Neuron (in vitro differentiated cells): ENCODE results near the gene SMARCA4.
A peak's percentile ranks its signal among the peaks of the same experiment; 100 is the strongest.
"Not testable (repeated sequence)": the region's sequence is repeated elsewhere in the genome, so short reads cannot be mapped to it uniquely, and the experiment has no call there.

ENCODE experiments used
- H2AFZ ChIP-seq: one replicate; pipeline ENCODE4 v1.6.1; 2013; ENCODE audit warnings: low read depth, mild to moderate bottlenecking, inconsistent platforms, low read length, moderate library complexity
- H3K27me3 ChIP-seq: one replicate; pipeline ENCODE4 v1.6.1; 2013; ENCODE audit warnings: low read length; ENCODE audit not compliant: insufficient read depth
- H3K36me3 ChIP-seq: one replicate; pipeline ENCODE4 v1.6.1; 2013; ENCODE audit warnings: low read length; ENCODE audit not compliant: insufficient read depth
- H3K4me1 ChIP-seq: one replicate; pipeline ENCODE4 v1.6.1; 2013; ENCODE audit warnings: low read length; ENCODE audit not compliant: insufficient read depth
- H3K4me3 ChIP-seq: 2 replicates; pipeline ENCODE4 v1.5.1; 2013; ENCODE audit warnings: mild to moderate bottlenecking, low read length, moderate library complexity
- H3K9me3 ChIP-seq: one replicate; pipeline ENCODE4 v1.6.1; 2013; ENCODE audit warnings: low read length

Gene SMARCA4

DNA sequence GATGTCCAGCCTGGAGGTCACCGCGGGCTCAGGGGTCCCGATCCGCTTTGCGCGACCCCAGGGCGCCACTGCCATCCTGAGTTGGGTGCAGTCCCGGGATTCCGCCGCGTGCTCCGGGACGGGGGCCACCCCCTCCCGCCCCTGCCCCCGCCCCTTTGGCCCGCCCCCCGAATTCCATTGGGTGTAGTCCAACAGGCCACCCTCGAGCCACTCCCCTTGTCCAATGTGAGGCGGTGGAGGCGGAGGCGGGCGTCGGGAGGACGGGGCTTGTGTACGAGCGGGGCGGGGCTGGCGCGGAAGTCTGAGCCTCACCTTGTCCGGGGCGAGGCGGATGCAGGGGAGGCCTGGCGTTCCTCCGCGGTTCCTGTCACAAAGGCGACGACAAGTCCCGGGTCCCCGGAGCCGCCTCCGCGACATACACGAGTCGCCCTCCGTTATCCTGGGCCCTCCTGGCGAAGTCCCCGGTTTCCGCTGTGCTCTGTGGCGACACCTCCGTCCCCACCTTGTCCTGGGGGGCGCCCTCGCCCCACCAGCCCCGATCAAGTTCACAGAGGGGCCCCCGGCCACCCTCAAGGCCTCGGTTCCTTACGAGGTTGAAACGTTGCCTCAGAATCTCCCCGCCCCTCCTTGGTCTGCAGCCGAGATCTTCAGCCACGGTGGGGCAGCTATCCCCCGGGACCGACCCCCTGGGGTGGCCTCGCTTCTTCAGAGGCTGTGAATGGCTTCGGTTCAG lies 129.6 kb downstream of the SMARCA4 start:
- H2AFZ ChIP-seq = no peak overlapping the region
- no peaks in the 10 kb centered on the region for H3K27me3 ChIP-seq
- H3K36me3 ChIP-seq = peaks cover 33% of the 10 kb centered on the region
- no peaks in the 10 kb centered on the region for H3K9me3 ChIP-seq
- peak overlapping the region; percentile 67 for H3K4me3 ChIP-seq
- peaks cover 24% of the 10 kb centered on the region for H3K4me1 ChIP-seq

DNA sequence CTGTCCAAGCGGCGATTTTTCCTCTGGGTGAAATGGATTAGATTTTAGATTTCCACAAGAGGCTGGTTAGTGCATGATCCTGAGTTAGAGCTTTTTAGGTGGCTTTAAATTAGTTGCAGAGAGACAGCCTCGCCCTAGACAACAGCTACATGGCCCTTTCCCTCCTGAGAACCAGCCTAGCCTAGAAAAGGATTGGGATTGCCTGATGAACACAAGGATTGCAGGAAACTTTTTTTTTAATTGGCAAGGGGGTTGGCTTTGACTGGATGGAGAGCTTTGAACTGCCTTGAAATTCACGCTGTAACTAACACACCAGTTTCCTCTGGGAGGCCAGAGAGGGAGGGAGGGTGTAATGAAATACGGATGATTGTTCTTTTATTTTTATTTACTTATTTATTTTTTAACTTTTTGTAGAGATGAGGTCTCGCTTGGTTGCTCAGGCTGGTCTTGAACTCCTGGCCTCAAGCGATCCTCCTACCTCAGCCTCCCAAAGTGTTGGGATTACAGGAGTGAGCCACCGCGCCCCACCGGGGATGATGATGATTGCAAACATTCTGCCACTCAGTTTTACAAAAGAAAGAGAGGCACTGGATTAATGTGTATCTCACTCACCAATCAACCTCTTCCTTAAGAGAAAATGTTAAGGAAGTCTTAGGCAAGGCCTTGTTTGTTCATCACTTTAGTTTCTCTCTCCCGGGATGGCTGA lies 130.3 kb downstream of the SMARCA4 start:
- Histone ChIP-seq H3K9me3 (peaks cover 3% of the 10 kb centered on the region), H3K4me1 (peaks cover 21% of the 10 kb centered on the region), H2AFZ (no peak overlapping the region), H3K4me3 (peak overlapping the region; percentile 67), H3K27me3 (no peaks in the 10 kb centered on the region), H3K36me3 (peaks cover 39% of the 10 kb centered on the region)

DNA sequence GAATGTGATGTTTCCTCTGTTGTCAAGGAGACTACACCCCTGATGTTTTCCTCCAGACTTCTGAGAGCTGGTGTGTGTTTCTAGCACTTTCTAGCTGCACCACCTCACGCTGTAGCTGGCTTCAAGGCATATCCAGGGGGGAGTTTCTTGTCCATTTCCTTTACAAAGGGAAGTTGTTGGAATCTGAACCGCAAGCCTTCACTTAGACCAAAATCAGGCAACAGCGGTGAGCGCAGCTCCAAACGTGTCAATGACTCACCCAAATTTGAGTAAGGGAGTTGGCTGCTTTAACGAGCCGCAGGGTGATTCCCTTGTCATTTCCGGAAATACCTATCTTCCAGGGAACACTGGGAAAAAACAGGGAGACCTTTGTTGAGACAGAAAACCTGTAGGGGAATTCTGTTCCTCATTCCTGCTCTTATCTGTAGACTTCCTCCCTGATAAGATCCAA lies 130.9 kb downstream of the SMARCA4 start:
- peaks cover 3% of the 10 kb centered on the region for H3K9me3 ChIP-seq
- no peaks in the 10 kb centered on the region for H3K27me3 ChIP-seq
- H3K36me3 ChIP-seq = peaks cover 45% of the 10 kb centered on the region
- H3K4me1 ChIP-seq = peaks cover 21% of the 10 kb centered on the region
- no peak overlapping the region for H2AFZ ChIP-seq
- H3K4me3 ChIP-seq = peak overlapping the region; percentile 67

DNA sequence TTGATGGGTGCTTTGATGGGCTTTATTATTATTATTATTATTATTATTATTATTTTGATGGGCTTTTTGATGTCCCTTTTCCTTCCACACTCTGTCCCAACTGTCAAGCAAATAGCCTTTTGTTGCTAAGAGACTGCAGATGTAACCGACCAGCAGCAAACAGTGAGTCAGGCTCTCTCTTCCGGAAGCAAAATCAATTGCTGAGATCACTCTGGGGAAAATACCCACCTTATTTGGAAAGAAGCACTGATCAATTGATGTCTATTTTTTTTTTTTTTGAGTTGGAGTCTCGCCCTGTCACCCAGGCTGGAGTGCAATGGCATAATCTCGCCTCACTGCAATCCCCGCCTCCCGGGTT lies 131.3 kb downstream of the SMARCA4 start:
- no peaks in the 10 kb centered on the region for H3K27me3 ChIP-seq
- H3K4me1 ChIP-seq = peaks cover 21% of the 10 kb centered on the region
- H3K9me3 ChIP-seq = peaks cover 3% of the 10 kb centered on the region
- peaks cover 49% of the 10 kb centered on the region for H3K36me3 ChIP-seq
- H2AFZ ChIP-seq = no peak overlapping the region
- H3K4me3 ChIP-seq = peak overlapping the region; percentile 67

DNA sequence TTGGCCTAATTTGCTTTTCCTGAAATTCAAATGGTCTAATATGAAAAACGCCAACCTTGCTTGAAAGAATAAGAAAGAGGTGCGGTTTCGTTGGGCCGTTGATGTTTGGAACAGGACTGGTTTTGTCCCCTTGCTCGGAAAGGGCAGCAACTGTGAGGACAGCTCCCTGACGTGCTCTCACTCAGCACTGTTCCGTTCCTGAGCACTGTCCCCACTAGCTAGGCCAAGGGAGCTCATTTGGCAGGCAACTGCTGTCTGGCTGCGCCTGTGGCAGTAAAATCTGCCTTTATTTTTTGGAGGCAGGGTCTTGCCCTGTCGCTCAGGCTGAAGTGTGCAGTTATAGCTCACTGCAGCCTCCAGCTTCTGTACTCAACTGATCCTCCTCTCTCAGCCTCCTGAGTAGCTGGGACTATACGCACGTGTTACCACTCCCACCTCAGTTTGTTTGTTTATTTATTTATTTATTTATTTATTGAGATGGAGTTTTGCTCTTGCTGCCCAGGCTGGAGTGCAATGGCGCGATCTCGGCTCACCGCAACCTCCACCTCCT lies 132.9 kb downstream of the SMARCA4 start:
- Histone ChIP-seq H2AFZ (no peak overlapping the region), H3K27me3 (no peaks in the 10 kb centered on the region), H3K36me3 (peaks cover 61% of the 10 kb centered on the region), H3K9me3 (peaks cover 3% of the 10 kb centered on the region), H3K4me1 (peaks cover 16% of the 10 kb centered on the region), H3K4me3 (no peak overlapping the region)

DNA sequence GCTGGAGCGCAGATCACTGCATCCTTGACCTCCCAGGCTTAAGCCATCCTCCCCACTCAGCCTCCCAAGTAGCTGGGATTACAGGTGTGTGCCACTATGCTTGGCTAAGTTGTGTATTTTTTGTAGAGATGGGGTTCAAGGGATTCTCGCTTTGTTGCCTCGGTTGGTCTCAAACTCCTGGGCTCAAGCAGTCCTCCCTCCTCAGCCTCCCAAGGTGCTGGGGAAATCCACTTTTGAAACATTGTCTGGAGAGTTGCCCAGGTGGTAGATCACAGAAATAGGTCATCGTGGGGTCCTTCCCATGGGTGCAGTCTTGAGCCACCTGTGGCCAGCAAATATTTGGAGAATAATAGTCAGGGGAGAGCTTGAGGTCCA lies 133.7 kb downstream of the SMARCA4 start:
- Histone ChIP-seq H3K4me1 (peaks cover 16% of the 10 kb centered on the region), H3K4me3 (no peak overlapping the region), H3K27me3 (no peaks in the 10 kb centered on the region), H3K9me3 (peaks cover 3% of the 10 kb centered on the region), H2AFZ (no peak overlapping the region), H3K36me3 (peaks cover 68% of the 10 kb centered on the region)

DNA sequence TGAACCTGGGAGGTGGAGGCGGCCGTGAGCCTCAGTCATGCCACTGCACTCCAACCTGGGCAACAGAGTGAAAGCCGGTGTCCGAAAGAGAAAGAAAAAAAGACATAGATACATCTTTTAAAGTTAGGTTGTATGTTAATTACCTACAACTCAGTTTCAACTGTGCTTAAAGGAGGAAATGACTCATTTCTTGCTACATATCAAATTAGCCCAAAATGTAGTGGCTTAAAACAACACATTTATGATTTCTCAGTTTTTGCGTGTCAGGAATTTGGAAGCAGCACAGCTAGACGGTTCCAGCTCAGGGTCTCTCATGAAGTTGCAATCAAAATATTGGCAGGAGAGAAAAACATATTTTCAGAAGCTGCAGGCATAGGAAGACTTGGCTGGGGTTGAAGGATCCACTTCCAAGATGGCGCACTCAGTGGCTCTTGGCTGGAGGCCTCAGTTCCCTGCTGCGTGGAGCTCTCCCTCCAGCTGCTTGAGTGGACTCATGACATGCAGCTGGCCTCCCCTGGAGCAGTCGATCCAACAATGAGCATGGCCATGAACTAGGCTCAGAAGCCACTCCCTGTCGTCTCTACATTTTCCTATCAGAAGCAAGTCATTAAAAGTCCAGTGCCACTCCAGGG lies 135.5 kb downstream of the SMARCA4 start:
- Histone ChIP-seq H3K36me3 (peaks cover 79% of the 10 kb centered on the region), H2AFZ (no peak overlapping the region), H3K9me3 (peaks cover 3% of the 10 kb centered on the region), H3K4me3 (no peak overlapping the region), H3K4me1 (peaks cover 15% of the 10 kb centered on the region), H3K27me3 (no peaks in the 10 kb centered on the region)

DNA sequence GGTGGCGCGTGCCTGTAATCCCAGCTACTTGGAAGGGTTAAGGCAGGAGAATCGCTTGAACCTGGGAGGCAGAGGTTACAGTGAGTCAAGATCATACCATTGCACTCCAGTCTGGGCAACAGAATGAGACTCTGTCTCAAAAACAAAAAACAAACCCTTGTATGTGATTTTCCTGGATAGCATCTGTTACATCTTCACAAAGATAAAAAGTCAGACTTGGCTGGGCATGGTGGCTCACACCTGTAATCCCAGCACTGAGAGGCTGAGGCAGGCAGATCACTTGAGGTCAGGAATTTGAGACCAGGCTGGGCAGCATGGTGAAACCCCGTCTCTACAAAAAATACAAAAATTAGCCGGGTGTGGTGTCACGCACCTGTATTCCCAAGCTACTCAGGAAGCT lies 136.5 kb downstream of the SMARCA4 start:
- H3K9me3 ChIP-seq, H3K4me1 ChIP-seq, H2AFZ ChIP-seq, H3K4me3 ChIP-seq, H3K27me3 ChIP-seq: not testable (repeated sequence)
- H3K36me3 ChIP-seq = peaks cover 77% of the 10 kb centered on the region

DNA sequence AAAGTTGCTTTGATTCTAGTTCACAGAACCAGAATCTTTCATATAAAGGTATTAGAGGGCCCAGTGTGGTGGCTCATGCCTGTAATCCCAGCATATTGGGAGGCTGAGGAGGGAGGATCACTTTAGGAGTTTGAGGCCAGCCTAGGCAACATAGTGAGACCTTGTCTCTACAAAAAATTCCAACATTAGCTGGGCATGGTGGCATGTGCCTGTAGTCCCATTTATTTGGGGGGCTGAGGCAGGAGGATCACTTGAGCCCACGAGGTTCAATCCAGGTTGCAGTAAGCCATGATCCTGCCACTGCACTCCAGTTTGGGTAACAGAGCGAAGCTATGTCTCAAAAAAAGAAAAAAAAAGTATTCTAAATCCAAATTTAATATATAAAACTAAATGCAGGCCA lies 137.5 kb downstream of the SMARCA4 start:
- no peak overlapping the region for H3K4me3 ChIP-seq
- peaks cover 78% of the 10 kb centered on the region for H3K36me3 ChIP-seq
- H3K27me3 ChIP-seq = no peaks in the 10 kb centered on the region
- no peak overlapping the region for H2AFZ ChIP-seq
- peaks cover 3% of the 10 kb centered on the region for H3K9me3 ChIP-seq
- H3K4me1 ChIP-seq = no peaks in the 10 kb centered on the region

DNA sequence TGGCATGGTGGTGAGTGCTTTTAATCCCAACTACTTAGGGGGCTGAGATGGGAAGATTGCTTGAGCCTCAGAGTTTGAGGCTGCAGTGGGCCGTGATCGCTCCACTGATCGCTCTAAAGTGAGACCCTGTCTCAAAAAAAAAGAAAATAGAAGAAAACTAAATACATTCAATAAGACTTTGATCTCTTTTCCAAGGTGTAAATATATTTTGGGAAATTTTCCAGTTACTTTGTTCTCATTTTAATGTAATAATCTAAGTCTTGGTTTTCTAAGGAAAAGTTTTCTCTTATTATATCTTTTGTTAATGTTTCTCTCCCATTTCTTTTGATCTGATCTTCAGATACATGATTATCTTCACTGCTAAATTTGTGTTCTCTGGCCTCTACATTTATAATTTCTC lies 138.0 kb downstream of the SMARCA4 start:
- Histone ChIP-seq H3K4me3 (no peak overlapping the region), H2AFZ (no peak overlapping the region), H3K27me3 (no peaks in the 10 kb centered on the region), H3K9me3 (peaks cover 3% of the 10 kb centered on the region), H3K36me3 (peaks cover 79% of the 10 kb centered on the region), H3K4me1 (no peaks in the 10 kb centered on the region)

DNA sequence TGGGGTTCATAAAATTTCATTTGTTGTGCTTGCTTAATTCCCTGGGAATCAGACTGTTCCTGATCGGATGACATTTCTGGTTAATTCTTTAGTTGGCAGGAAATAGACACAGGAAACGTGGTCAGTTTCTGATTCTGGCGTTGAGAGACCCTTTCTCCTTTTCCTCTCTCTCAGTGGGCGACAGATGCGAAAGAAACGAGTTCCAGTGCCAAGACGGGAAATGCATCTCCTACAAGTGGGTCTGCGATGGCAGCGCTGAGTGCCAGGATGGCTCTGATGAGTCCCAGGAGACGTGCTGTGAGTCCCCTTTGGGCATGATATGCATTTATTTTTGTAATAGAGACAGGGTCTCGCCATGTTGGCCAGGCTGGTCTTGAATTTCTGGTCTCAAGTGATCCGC lies 139.2 kb downstream of the SMARCA4 start:
- Histone ChIP-seq H3K27me3 (no peaks in the 10 kb centered on the region), H2AFZ (no peak overlapping the region), H3K4me1 (no peaks in the 10 kb centered on the region), H3K9me3 (peaks cover 3% of the 10 kb centered on the region), H3K4me3 (no peak overlapping the region), H3K36me3 (peaks cover 80% of the 10 kb centered on the region)

DNA sequence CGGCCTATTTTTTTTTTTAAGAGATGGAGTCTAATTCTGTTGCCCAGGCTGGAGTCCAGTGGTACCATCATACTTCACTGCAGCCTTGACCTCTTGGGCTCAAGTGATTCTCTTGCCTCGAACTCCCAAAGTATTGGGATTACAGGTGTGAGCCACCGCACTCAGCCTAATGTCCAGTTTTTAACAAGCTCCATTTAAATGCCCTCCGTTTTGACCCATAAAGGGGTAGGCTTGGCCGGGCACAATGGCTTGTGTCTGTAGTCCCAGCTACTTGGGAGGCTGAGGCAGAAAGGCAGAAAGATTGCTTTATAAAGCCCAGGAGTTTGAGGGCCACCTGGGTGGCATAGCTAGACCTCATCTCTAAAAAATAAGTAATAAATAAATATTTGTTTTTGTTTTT lies 140.2 kb downstream of the SMARCA4 start:
- H3K4me1 ChIP-seq = no peaks in the 10 kb centered on the region
- H3K4me3 ChIP-seq = no peak overlapping the region
- peaks cover under 1% of the 10 kb centered on the region for H3K9me3 ChIP-seq
- H2AFZ ChIP-seq = no peak overlapping the region
- peaks cover 84% of the 10 kb centered on the region for H3K36me3 ChIP-seq
- no peaks in the 10 kb centered on the region for H3K27me3 ChIP-seq

DNA sequence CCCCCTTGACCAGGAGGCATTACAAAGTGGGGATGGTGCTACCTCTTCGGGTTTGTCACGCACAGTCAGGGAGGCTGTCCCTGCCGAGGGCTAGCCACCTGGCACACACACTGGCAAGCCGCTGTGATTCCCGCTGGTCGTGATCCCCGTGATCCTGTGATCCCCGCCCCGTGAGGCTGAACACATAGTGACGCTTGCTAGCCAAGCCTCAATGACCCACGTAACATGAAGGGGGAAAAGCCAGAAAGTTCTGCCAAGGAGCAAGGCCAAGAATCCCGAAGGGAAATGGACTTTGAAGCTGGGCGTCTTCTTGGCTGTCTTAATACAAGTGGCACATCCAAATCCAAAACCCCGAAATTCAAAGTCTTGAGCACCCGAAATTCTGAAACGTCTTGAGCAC lies 142.1 kb downstream of the SMARCA4 start:
- Histone ChIP-seq H3K9me3 (no peaks in the 10 kb centered on the region), H3K36me3 (peaks cover 81% of the 10 kb centered on the region), H2AFZ (no peak overlapping the region), H3K27me3 (no peaks in the 10 kb centered on the region), H3K4me1 (no peaks in the 10 kb centered on the region), H3K4me3 (no peak overlapping the region)
